ENCODE results near the gene C16orf78. TPM values are rescaled to one million over a fixed set of nuclear protein-coding genes. Genes with fewer than 3 reads are reported as not detected.

C16orf78 gene
- total RNA-seq, 4 donors from 2014 or later, result not detected

DNA sequence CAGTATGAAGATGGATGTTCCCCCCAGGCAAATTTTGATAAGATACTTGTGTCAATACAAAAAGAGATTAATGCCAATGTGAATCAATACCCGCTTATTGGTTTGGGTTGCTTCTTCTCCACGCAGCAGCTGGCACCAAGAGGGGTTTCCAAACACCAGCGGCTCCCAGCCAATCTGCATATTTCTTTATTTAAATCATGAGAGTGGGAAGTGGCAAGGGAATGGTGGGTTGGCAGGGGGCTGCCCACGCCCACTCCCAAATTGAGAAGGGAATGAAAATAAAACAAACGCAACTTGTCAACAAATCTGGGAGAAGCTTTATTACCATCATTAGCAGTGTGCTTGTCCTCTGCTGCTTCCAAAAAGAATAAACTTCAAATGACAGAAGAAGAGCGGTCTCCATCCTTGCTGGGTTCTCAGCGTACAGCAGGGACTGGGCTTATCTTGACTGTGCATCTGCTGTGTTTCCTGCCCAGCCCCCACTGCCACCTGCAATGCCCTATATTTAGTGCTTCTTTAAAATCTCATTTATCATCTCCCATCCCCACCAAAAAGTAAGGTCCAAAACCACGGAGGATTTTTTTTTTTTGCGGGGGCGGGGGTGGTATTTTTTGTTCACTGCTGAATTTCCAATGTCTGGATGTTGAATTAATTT lies 34.9 kb upstream of the C16orf78 start:
- TF ChIP-seq, protein P1, sequence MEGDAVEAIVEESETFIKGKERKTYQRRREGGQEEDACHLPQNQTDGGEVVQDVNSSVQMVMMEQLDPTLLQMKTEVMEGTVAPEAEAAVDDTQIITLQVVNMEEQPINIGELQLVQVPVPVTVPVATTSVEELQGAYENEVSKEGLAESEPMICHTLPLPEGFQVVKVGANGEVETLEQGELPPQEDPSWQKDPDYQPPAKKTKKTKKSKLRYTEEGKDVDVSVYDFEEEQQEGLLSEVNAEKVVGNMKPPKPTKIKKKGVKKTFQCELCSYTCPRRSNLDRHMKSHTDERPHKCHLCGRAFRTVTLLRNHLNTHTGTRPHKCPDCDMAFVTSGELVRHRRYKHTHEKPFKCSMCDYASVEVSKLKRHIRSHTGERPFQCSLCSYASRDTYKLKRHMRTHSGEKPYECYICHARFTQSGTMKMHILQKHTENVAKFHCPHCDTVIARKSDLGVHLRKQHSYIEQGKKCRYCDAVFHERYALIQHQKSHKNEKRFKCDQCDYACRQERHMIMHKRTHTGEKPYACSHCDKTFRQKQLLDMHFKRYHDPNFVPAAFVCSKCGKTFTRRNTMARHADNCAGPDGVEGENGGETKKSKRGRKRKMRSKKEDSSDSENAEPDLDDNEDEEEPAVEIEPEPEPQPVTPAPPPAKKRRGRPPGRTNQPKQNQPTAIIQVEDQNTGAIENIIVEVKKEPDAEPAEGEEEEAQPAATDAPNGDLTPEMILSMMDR (IDR thresholded peaks at IDR 0.05), result no peak
- no peak for TF ChIP-seq POLR2A (IDR thresholded peaks at IDR 0.05)
- H3K4me3 ChIP-seq (replicated peaks in 1 of 3), result no peak overlapping the region
- H3K27me3 ChIP-seq, result no peaks in the 10 kb centered on the region
- H3K36me3 ChIP-seq, result no peaks in the 10 kb centered on the region
- no peaks in the 10 kb centered on the region for H3K9me3 ChIP-seq
- intact Hi-C loops (cut with DNase I), result no loop called here
- no peak for DNase-seq
- 72 to 75% methylated on average over 10 of the region's 10 CpGs for WGBS, 2 donors
- H3K4me1 ChIP-seq, result no peaks in the 10 kb centered on the region
- no peak overlapping the region for H3K27ac ChIP-seq

GRCh38 chr16:49340466-49340865 lies 33.1 kb upstream of the C16orf78 start:
- no peaks in the 10 kb centered on the region for H3K36me3 ChIP-seq
- TF ChIP-seq POLR2A (IDR thresholded peaks at IDR 0.05), result no peak
- TF ChIP-seq, protein P1 (IDR thresholded peaks at IDR 0.05), result no peak
- no peaks in the 10 kb centered on the region for H3K4me1 ChIP-seq
- no peak overlapping the region for H3K27ac ChIP-seq
- DNase-seq, result no peak
- H3K4me3 ChIP-seq (replicated peaks in 1 of 3), result no peak overlapping the region
- no peaks in the 10 kb centered on the region for H3K9me3 ChIP-seq
- H3K27me3 ChIP-seq, result no peaks in the 10 kb centered on the region
- WGBS, 2 donors, result 77 to 78% methylated on average over 9 of the region's 9 CpGs
- intact Hi-C loops (cut with DNase I), result no loop called here

- no peaks in the 10 kb centered on the region for H3K9me3 ChIP-seq
- TF ChIP-seq, protein P1 (IDR thresholded peaks at IDR 0.05), result no peak
- no peak for TF ChIP-seq POLR2A (IDR thresholded peaks at IDR 0.05)
- H3K36me3 ChIP-seq, result no peaks in the 10 kb centered on the region
- no peak for DNase-seq
- H3K27me3 ChIP-seq, result no peaks in the 10 kb centered on the region
- intact Hi-C loops (cut with DNase I), result no loop called here
- H3K4me3 ChIP-seq (replicated peaks in 1 of 3), result no peak overlapping the region
- 77 to 79% methylated on average over 4 of the region's 4 CpGs for WGBS, 2 donors
- H3K4me1 ChIP-seq, result no peaks in the 10 kb centered on the region
- no peak overlapping the region for H3K27ac ChIP-seq
Observed at GRCh38 chr16:49341706-49342105, 31.9 kb upstream of the C16orf78 start.

DNA sequence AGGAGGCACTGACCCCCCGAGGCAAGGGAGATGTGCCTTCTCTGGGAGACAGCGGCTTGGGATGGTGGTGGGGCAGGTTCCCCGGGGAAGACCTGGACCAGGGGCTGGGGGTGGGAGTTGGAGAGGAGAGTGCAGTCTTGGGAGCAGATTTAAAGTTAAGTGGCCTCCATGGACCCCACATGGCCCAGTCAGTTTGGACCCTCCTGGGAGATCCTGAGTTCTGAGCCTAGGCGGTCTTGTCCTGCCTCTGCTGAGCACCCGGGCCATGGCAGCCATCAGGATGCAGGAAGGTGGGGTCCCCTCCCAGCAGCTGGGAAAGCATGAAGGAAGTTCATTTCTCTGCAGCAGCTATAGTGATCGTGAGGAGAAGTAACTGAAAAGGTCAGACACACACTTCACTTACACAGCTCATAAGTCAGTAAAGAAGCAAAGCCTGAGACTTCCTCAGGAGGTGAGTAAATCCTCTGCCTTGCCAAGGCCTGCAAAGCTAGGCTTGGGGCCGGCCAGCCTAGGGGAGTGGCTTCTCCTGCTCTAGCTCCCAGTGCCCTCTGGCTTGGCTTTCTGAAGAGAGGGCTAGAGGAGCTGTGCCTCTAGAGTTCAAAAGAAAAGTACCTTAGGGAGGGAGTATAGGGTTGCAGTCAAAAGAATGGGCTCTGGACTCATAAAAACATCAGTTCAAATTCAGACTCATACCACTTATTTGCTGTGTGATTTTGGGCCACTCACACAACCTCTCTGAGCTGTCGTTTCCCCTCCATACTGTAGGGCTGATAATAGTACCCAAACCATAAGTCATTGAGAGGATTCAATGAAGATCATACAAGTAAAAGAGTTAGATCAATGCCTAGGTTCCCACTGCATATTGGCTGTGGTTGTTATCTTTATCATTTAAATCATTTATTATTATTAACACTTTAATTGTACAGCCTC lies 31.0 kb upstream of the C16orf78 start:
- no peaks in the 10 kb centered on the region for H3K9me3 ChIP-seq
- DNase-seq, result no peak
- H3K27ac ChIP-seq, result no peak overlapping the region
- 57 to 61% methylated on average over 8 of the region's 8 CpGs for WGBS, 2 donors
- intact Hi-C loops (cut with DNase I), result no loop called here
- H3K4me3 ChIP-seq (replicated peaks in 1 of 3), result no peak overlapping the region
- no peaks in the 10 kb centered on the region for H3K27me3 ChIP-seq
- H3K4me1 ChIP-seq, result no peaks in the 10 kb centered on the region
- H3K36me3 ChIP-seq, result no peaks in the 10 kb centered on the region
- TF ChIP-seq, protein P1 (IDR thresholded peaks at IDR 0.05), result no peak
- TF ChIP-seq POLR2A (IDR thresholded peaks at IDR 0.05), result no peak

DNA sequence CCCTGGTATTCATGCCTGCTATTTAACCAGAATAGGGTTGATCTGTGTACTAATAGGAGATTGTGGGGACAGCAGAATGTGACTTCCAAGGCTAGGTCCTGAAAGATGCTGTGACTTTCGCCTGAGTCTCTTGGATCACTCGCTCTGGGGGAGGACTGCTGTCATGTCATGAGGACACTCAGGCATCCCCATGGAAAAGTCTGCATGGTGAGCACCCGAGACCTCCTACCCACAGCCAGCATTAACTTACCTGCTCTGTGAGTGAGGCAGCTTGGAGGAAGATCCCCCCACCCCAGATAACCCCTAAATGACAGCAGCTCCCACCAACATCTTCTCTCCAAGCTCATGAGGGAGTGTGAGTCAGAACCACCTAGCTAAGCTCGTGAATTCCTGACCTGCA lies 30.3 kb upstream of the C16orf78 start:
- Histone ChIP-seq H3K4me3 (replicated peaks in 1 of 3) (no peak overlapping the region), H3K4me1 (no peaks in the 10 kb centered on the region), H3K27me3 (no peaks in the 10 kb centered on the region), H3K36me3 (no peaks in the 10 kb centered on the region), H3K27ac (no peak overlapping the region), H3K9me3 (no peaks in the 10 kb centered on the region)
- 80 to 89% methylated on average over 1 to 4 of the region's 4 CpGs for WGBS, 2 donors
- no peak for TF ChIP-seq POLR2A (IDR thresholded peaks at IDR 0.05)
- TF ChIP-seq, protein P1 (IDR thresholded peaks at IDR 0.05), result no peak
- intact Hi-C loops (cut with DNase I), result no loop called here
- no peak for DNase-seq
